GM06990 (cell line): ENCODE results near the gene JAKMIP1.
"Not testable (repeated sequence)": the region's sequence is repeated elsewhere in the genome, so short reads cannot be mapped to it uniquely, and the experiment has no call there.

Experiments
- DNase-seq: peaks from one replicate; pipeline ENCODE4 v3.0.0-alpha.2; 2011; ENCODE audit not compliant: insufficient read length; ENCODE audit errors: extremely low read depth
- H3K27me3 ChIP-seq: replicated peaks from 2 replicates; pipeline ENCODE4 v1.6.0; 2011; ENCODE audit warnings: low read length; ENCODE audit not compliant: control insufficient read depth, insufficient read depth
- H3K36me3 ChIP-seq: 2 replicates; pipeline ENCODE4 v1.5.1; 2011; ENCODE audit warnings: low read length; ENCODE audit not compliant: control insufficient read depth, insufficient read depth
- H3K4me3 ChIP-seq: replicated peaks from 2 replicates; pipeline ENCODE4 v1.5.1; 2011; ENCODE audit warnings: low read depth, mild to moderate bottlenecking, control low read depth, low read length
- CTCF ChIP-seq: IDR thresholded peaks from 2 replicates; pipeline ENCODE4 v1.5.1; 2011; ENCODE audit warnings: low read length, control low read depth, mild to moderate bottlenecking, inconsistent platforms; ENCODE audit not compliant: insufficient read depth, poor library complexity, severe bottlenecking

Gene JAKMIP1

GRCh38 chr4:6008766-6009385 is 191.5 kb downstream of the JAKMIP1 start:
- Histone ChIP-seq H3K27me3 (peaks cover 2% of the 10 kb centered on the region), H3K4me3 (no peak overlapping the region), H3K36me3 (no peaks in the 10 kb centered on the region)
- no peak for DNase-seq
- no peak for TF ChIP-seq CTCF

- peaks cover 2% of the 10 kb centered on the region for H3K27me3 ChIP-seq
- no peak for DNase-seq
- no peak overlapping the region for H3K4me3 ChIP-seq
- TF ChIP-seq CTCF: no peak
- no peaks in the 10 kb centered on the region for H3K36me3 ChIP-seq
Observed at GRCh38 chr4:6008092-6008551, 192.2 kb downstream of the JAKMIP1 start.

- H3K4me3 ChIP-seq: no peak overlapping the region
- no peak for DNase-seq
- TF ChIP-seq CTCF: no peak
- H3K36me3 ChIP-seq: no peaks in the 10 kb centered on the region
- no peaks in the 10 kb centered on the region; the same call in none of the 2 replicates for H3K27me3 ChIP-seq
Observed at GRCh38 chr4:6005175-6005574, 195.2 kb downstream of the JAKMIP1 start.

- H3K27me3 ChIP-seq, DNase-seq, H3K36me3 ChIP-seq: not testable (repeated sequence)
Observed at GRCh38 chr4:6003485-6003884, 196.9 kb downstream of the JAKMIP1 start.

GRCh38 chr4:6002926-6003325 is 197.4 kb downstream of the JAKMIP1 start:
- no peaks in the 10 kb centered on the region; the same call in none of the 2 replicates for H3K27me3 ChIP-seq
- no peak for DNase-seq
- TF ChIP-seq CTCF: no peak
- H3K4me3 ChIP-seq: no peak overlapping the region
- no peaks in the 10 kb centered on the region for H3K36me3 ChIP-seq

More at GRCh38 chr4:6003485-6003884, 196.9 kb downstream of the JAKMIP1 start:
- H3K4me3 ChIP-seq: not testable (repeated sequence)

GRCh38 chr4:6002492-6002833 is 197.9 kb downstream of the JAKMIP1 start:
- H3K36me3 ChIP-seq: no peaks in the 10 kb centered on the region
- no peaks in the 10 kb centered on the region; the same call in none of the 2 replicates for H3K27me3 ChIP-seq
- no peak for TF ChIP-seq CTCF
- DNase-seq: no peak
- H3K4me3 ChIP-seq: no peak overlapping the region
